Cardiac fibroblast (primary cell): ENCODE data around the gene MID1.

Experiments
- DNase-seq, 2 donors: peaks; one replicate each; pipeline versions ENCODE4 v3.0.0 to v3.0.0-alpha.2; 2010; ENCODE audit warnings: low read depth in 2 of 2
- H3K4me3 ChIP-seq, 2 donors: replicated peaks in 1 of 2; 1 replicate in 1 of 2; 2 replicates in 1 of 2; pipeline ENCODE4 v1.5.1; 2011; ENCODE audit warnings: low read depth in 2 of 2, low read length in 2 of 2, mild to moderate bottlenecking in 2 of 2, moderate library complexity in 1 of 2
- TF ChIP-seq, protein P1 (sequence below): IDR thresholded peaks from one replicate; pipeline ENCODE4 v1.5.1; 2011; ENCODE audit warnings: low read depth, mild to moderate bottlenecking, low read length, inconsistent platforms

The MID1 gene

GRCh38 chrX:10531927-10532326 is 88.5 kb downstream of the MID1 start:
- TF ChIP-seq, protein P1, sequence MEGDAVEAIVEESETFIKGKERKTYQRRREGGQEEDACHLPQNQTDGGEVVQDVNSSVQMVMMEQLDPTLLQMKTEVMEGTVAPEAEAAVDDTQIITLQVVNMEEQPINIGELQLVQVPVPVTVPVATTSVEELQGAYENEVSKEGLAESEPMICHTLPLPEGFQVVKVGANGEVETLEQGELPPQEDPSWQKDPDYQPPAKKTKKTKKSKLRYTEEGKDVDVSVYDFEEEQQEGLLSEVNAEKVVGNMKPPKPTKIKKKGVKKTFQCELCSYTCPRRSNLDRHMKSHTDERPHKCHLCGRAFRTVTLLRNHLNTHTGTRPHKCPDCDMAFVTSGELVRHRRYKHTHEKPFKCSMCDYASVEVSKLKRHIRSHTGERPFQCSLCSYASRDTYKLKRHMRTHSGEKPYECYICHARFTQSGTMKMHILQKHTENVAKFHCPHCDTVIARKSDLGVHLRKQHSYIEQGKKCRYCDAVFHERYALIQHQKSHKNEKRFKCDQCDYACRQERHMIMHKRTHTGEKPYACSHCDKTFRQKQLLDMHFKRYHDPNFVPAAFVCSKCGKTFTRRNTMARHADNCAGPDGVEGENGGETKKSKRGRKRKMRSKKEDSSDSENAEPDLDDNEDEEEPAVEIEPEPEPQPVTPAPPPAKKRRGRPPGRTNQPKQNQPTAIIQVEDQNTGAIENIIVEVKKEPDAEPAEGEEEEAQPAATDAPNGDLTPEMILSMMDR, result no peak
- DNase-seq, result peak in 1 of 2 donors; percentile 50
- H3K4me3 ChIP-seq, result no peak overlapping the region

DNA sequence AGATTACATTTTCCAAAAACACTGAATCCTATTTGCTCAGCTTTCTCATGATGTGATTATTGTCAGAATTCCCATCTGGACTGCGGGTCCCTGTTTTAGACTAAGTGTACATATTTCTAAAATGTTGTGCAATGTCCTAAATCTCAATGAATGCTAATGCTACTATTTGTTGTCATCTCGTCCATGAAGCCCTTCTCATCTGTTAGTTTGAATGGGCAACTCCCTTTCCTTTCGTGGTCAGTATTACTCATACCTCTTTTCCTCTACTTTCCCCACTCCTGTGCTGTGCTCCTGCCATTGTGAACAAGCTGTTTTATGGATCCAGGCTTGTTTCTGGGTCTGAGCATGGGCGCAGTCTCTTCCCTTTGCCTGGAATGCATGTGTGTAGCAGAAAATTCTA is 91.0 kb downstream of the MID1 start:
- H3K4me3 ChIP-seq, result no peak overlapping the region
- TF ChIP-seq, protein P1, result no peak
- peak; percentile 69 to 80 for DNase-seq

DNA sequence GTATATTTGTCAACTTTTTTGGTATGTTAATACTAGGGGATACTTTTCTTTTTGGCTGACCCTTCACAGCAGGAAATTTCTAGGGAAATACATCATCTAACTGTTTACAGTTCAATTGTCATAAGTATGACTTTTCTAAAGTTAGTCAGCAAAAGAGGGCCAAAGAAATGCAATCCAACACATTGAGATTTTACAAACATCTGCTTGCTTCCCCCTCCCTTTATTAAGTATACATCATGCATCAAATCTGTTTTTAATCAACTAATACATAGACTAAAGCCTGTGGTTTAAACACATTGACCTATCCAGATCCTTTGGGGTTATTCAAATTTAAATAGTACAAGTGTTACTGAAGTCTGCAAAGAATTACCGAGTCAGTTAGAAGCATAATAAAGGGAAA is 93.9 kb downstream of the MID1 start:
- DNase-seq, result peak in 1 of 2 donors; percentile 38

GRCh38 chrX:10525381-10526120 is 94.8 kb downstream of the MID1 start:
- peak in 1 of 2 donors; percentile 2 for DNase-seq
- TF ChIP-seq, protein P1, result no peak
- no peak overlapping the region for H3K4me3 ChIP-seq

More for the DNA sequence above, 93.9 kb downstream of the MID1 start:
- TF ChIP-seq, protein P1, result no peak
- no peak overlapping the region for H3K4me3 ChIP-seq

- peak; percentile 43 to 68 for DNase-seq
- TF ChIP-seq, protein P1, result no peak
- H3K4me3 ChIP-seq, result no peak overlapping the region
These were observed 95.8 kb downstream of the MID1 start for GRCh38 chrX:10524578-10524977.

DNA sequence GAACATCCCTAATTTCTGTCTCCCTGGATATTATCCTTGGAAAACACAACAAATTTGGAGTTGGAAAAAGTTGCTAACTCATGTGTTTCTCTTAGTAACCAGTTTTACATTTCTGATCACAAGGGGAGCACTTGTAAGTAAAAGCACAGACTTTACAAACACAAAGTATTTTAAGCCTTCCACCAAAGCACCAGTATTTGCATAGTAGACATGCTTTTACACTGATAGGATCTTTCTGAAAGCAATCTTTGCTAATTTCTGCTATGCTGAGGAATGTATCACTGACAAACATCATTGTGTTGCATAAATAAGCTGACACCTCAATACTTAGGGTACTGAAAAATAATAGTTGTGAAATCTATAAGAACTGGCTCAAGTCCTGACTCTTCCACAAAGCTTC is 100.6 kb downstream of the MID1 start:
- TF ChIP-seq, protein P1, result no peak
- peak in 1 of 2 donors; percentile 68 for DNase-seq
- H3K4me3 ChIP-seq, result no peak overlapping the region
